ENCODE data around the gene HIRA.

The HIRA gene

GRCh38 chr22:19387575-19387974 lies 44.0 kb downstream of the HIRA start:
- no peaks in the 10 kb centered on the region for H3K9me3 ChIP-seq (ENCODE audit: insufficient read depth, low read depth, low read length)
- WGBS: 95% methylated on average over 6 of the region's 7 CpGs
- H3K4me1 ChIP-seq (ENCODE audit: insufficient read depth, low read length): no peaks in the 10 kb centered on the region
- no peaks in the 10 kb centered on the region for H3K27me3 ChIP-seq (ENCODE audit: insufficient read depth, low read length)
- H3K27ac ChIP-seq (ENCODE audit: low read depth, low read length): no peak overlapping the region
- H3K36me3 ChIP-seq (ENCODE audit: insufficient read depth, low read length): peaks cover 98% of the 10 kb centered on the region
- no peak overlapping the region for H3K4me3 ChIP-seq (ENCODE audit: low read length)
- no peak overlapping the region for H3K9ac ChIP-seq (ENCODE audit: low read depth, low read length)

- no peaks in the 10 kb centered on the region for H3K9me3 ChIP-seq (ENCODE audit: insufficient read depth, low read depth, low read length)
- WGBS: 90% methylated on average over 2 of the region's 2 CpGs
- H3K36me3 ChIP-seq (ENCODE audit: insufficient read depth, low read length): peaks cover 98% of the 10 kb centered on the region
These were observed 44.5 kb downstream of the HIRA start for GRCh38 chr22:19387038-19387437.

GRCh38 chr22:19386248-19386647 lies 45.3 kb downstream of the HIRA start:
- Histone ChIP-seq H3K36me3 (ENCODE audit: insufficient read depth, low read length) (peaks cover 100% of the 10 kb centered on the region), H3K27ac (ENCODE audit: low read depth, low read length) (no peak overlapping the region)
- WGBS: 88% methylated on average over 2 of the region's 2 CpGs

More at GRCh38 chr22:19387038-19387437, 44.5 kb downstream of the HIRA start:
- H3K27me3 ChIP-seq (ENCODE audit: insufficient read depth, low read length): no peaks in the 10 kb centered on the region
- no peak overlapping the region for H3K4me3 ChIP-seq (ENCODE audit: low read length)
- no peak overlapping the region for H3K27ac ChIP-seq (ENCODE audit: low read depth, low read length)
- no peaks in the 10 kb centered on the region for H3K4me1 ChIP-seq (ENCODE audit: insufficient read depth, low read length)
- no peak overlapping the region for H3K9ac ChIP-seq (ENCODE audit: low read depth, low read length)

GRCh38 chr22:19385221-19385906 lies 46.2 kb downstream of the HIRA start:
- H3K36me3 ChIP-seq (ENCODE audit: insufficient read depth, low read length): peaks cover 96% of the 10 kb centered on the region
- no peak overlapping the region for H3K4me3 ChIP-seq (ENCODE audit: low read length)
- H3K9ac ChIP-seq (ENCODE audit: low read depth, low read length): no peak overlapping the region
- H3K27me3 ChIP-seq (ENCODE audit: insufficient read depth, low read length): no peaks in the 10 kb centered on the region
- H3K27ac ChIP-seq (ENCODE audit: low read depth, low read length): no peak overlapping the region
- H3K4me1 ChIP-seq (ENCODE audit: insufficient read depth, low read length): no peaks in the 10 kb centered on the region
- H3K9me3 ChIP-seq (ENCODE audit: insufficient read depth, low read depth, low read length): no peaks in the 10 kb centered on the region
- 94% methylated on average over 14 of the region's 14 CpGs for WGBS

More at GRCh38 chr22:19386248-19386647, 45.3 kb downstream of the HIRA start:
- no peaks in the 10 kb centered on the region for H3K9me3 ChIP-seq (ENCODE audit: insufficient read depth, low read depth, low read length)
- no peaks in the 10 kb centered on the region for H3K4me1 ChIP-seq (ENCODE audit: insufficient read depth, low read length)
- no peaks in the 10 kb centered on the region for H3K27me3 ChIP-seq (ENCODE audit: insufficient read depth, low read length)
- no peak overlapping the region for H3K9ac ChIP-seq (ENCODE audit: low read depth, low read length)
- no peak overlapping the region for H3K4me3 ChIP-seq (ENCODE audit: low read length)

- Histone ChIP-seq H3K27ac (ENCODE audit: low read depth, low read length) (no peak overlapping the region), H3K36me3 (ENCODE audit: insufficient read depth, low read length) (peaks cover 86% of the 10 kb centered on the region), H3K9me3 (ENCODE audit: insufficient read depth, low read depth, low read length) (no peaks in the 10 kb centered on the region), H3K9ac (ENCODE audit: low read depth, low read length) (no peak overlapping the region), H3K4me1 (ENCODE audit: insufficient read depth, low read length) (no peaks in the 10 kb centered on the region), H3K4me3 (ENCODE audit: low read length) (no peak overlapping the region), H3K27me3 (ENCODE audit: insufficient read depth, low read length) (no peaks in the 10 kb centered on the region)
- WGBS: 91% methylated on average over 9 of the region's 9 CpGs
These were observed 48.2 kb downstream of the HIRA start for GRCh38 chr22:19383292-19383691.

- H3K4me3 ChIP-seq (ENCODE audit: low read length): no peak overlapping the region
- no peaks in the 10 kb centered on the region for H3K27me3 ChIP-seq (ENCODE audit: insufficient read depth, low read length)
- 93% methylated on average over 5 of the region's 5 CpGs for WGBS
- H3K4me1 ChIP-seq (ENCODE audit: insufficient read depth, low read length): no peaks in the 10 kb centered on the region
- no peak overlapping the region for H3K27ac ChIP-seq (ENCODE audit: low read depth, low read length)
- no peaks in the 10 kb centered on the region for H3K9me3 ChIP-seq (ENCODE audit: insufficient read depth, low read depth, low read length)
- peaks cover 86% of the 10 kb centered on the region for H3K36me3 ChIP-seq (ENCODE audit: insufficient read depth, low read length)
- no peak overlapping the region for H3K9ac ChIP-seq (ENCODE audit: low read depth, low read length)
These were observed 49.3 kb downstream of the HIRA start for GRCh38 chr22:19382240-19382639.

- no peak overlapping the region for H3K9ac ChIP-seq (ENCODE audit: low read depth, low read length)
- H3K36me3 ChIP-seq (ENCODE audit: insufficient read depth, low read length): peaks cover 86% of the 10 kb centered on the region
- H3K27me3 ChIP-seq (ENCODE audit: insufficient read depth, low read length): no peaks in the 10 kb centered on the region
- H3K4me3 ChIP-seq (ENCODE audit: low read length): no peak overlapping the region
- no peaks in the 10 kb centered on the region for H3K9me3 ChIP-seq (ENCODE audit: insufficient read depth, low read depth, low read length)
- no peaks in the 10 kb centered on the region for H3K4me1 ChIP-seq (ENCODE audit: insufficient read depth, low read length)
- no peak overlapping the region for H3K27ac ChIP-seq (ENCODE audit: low read depth, low read length)
These were observed 53.2 kb downstream of the HIRA start for GRCh38 chr22:19378344-19378674.

GRCh38 chr22:19377565-19378343 lies 53.8 kb downstream of the HIRA start:
- Histone ChIP-seq H3K4me1 (ENCODE audit: insufficient read depth, low read length) (no peaks in the 10 kb centered on the region), H3K4me3 (ENCODE audit: low read length) (no peak overlapping the region), H3K27ac (ENCODE audit: low read depth, low read length) (no peak overlapping the region), H3K36me3 (ENCODE audit: insufficient read depth, low read length) (peaks cover 86% of the 10 kb centered on the region), H3K9me3 (ENCODE audit: insufficient read depth, low read depth, low read length) (no peaks in the 10 kb centered on the region), H3K9ac (ENCODE audit: low read depth, low read length) (no peak overlapping the region), H3K27me3 (ENCODE audit: insufficient read depth, low read length) (no peaks in the 10 kb centered on the region)
- 94% methylated on average over 10 of the region's 10 CpGs for WGBS

- H3K9me3 ChIP-seq (ENCODE audit: insufficient read depth, low read depth, low read length): no peaks in the 10 kb centered on the region
- H3K27me3 ChIP-seq (ENCODE audit: insufficient read depth, low read length): no peaks in the 10 kb centered on the region
- WGBS: 97% methylated on average over 2 of the region's 2 CpGs
- no peak overlapping the region for H3K9ac ChIP-seq (ENCODE audit: low read depth, low read length)
- H3K4me1 ChIP-seq (ENCODE audit: insufficient read depth, low read length): no peaks in the 10 kb centered on the region
- no peak overlapping the region for H3K27ac ChIP-seq (ENCODE audit: low read depth, low read length)
- no peak overlapping the region for H3K4me3 ChIP-seq (ENCODE audit: low read length)
- H3K36me3 ChIP-seq (ENCODE audit: insufficient read depth, low read length): peaks cover 84% of the 10 kb centered on the region
These were observed 54.6 kb downstream of the HIRA start for GRCh38 chr22:19376971-19377370.

- 95% methylated on average over 3 of the region's 3 CpGs for WGBS
- H3K9ac ChIP-seq (ENCODE audit: low read depth, low read length): no peak overlapping the region
These were observed 55.3 kb downstream of the HIRA start for GRCh38 chr22:19376247-19376646.

GRCh38 chr22:19375435-19375834 lies 56.1 kb downstream of the HIRA start:
- Histone ChIP-seq H3K4me3 (ENCODE audit: low read length) (no peak overlapping the region), H3K36me3 (ENCODE audit: insufficient read depth, low read length) (peaks cover 87% of the 10 kb centered on the region), H3K27ac (ENCODE audit: low read depth, low read length) (no peak overlapping the region), H3K4me1 (ENCODE audit: insufficient read depth, low read length) (no peaks in the 10 kb centered on the region), H3K9ac (ENCODE audit: low read depth, low read length) (no peak overlapping the region), H3K27me3 (ENCODE audit: insufficient read depth, low read length) (no peaks in the 10 kb centered on the region), H3K9me3 (ENCODE audit: insufficient read depth, low read depth, low read length) (no peaks in the 10 kb centered on the region)
- 97% methylated on average over 8 of the region's 8 CpGs for WGBS

More at GRCh38 chr22:19376247-19376646, 55.3 kb downstream of the HIRA start:
- H3K36me3 ChIP-seq (ENCODE audit: insufficient read depth, low read length): peaks cover 84% of the 10 kb centered on the region
- no peaks in the 10 kb centered on the region for H3K27me3 ChIP-seq (ENCODE audit: insufficient read depth, low read length)
- H3K27ac ChIP-seq (ENCODE audit: low read depth, low read length): no peak overlapping the region
- no peak overlapping the region for H3K4me3 ChIP-seq (ENCODE audit: low read length)
- no peaks in the 10 kb centered on the region for H3K9me3 ChIP-seq (ENCODE audit: insufficient read depth, low read depth, low read length)
- no peaks in the 10 kb centered on the region for H3K4me1 ChIP-seq (ENCODE audit: insufficient read depth, low read length)
